Natural killer cell treated with Interleukin-12 subunit alpha and Interleukin-12 subunit beta and Interleukin-15 and Interleukin-18, amount 100 ng/mL, for 72 hours (primary cell): ENCODE data around the gene IGSF3. TPM values are rescaled to one million over a fixed set of nuclear protein-coding genes. Genes with fewer than 3 reads are reported as not detected.
A peak's percentile ranks its signal among the peaks of the same experiment; 100 is the strongest.
"Not testable (repeated sequence)": the region's sequence is repeated elsewhere in the genome, so short reads cannot be mapped to it uniquely, and the experiment has no call there.

ENCODE experiments used
- ATAC-seq, 2 donors: fragments of 150-1000 bp; cut with Tn5 transposase in 1 of 2; sonication (Bioruptor Pico), chemical (Tn5 transposase) in 1 of 2; 2 replicates each; pipeline ENCODE4 v1.10.0; 2021
- DNase-seq: peaks from one replicate; pipeline ENCODE4 v3.0.0; 2022; ENCODE audit warnings: low spot score
- H3K27ac Mint-ChIP-seq, 2 donors: 1 replicate in 1 of 2; 2 replicates in 1 of 2; pipeline ENCODE4 v1.8.0; 2022; ENCODE audit warnings: mixed read lengths in 2 of 2, mild to moderate bottlenecking in 1 of 2, moderate library complexity in 1 of 2
- H3K27me3 Mint-ChIP-seq, 2 donors: 1 replicate in 1 of 2; 2 replicates in 1 of 2; pipeline ENCODE4 v1.8.0; 2022; ENCODE audit warnings: mixed read lengths in 2 of 2
- H3K36me3 Mint-ChIP-seq: one replicate; pipeline ENCODE4 v1.8.0; 2022; ENCODE audit warnings: mixed read lengths
- H3K4me1 Mint-ChIP-seq, 2 donors: 1 replicate in 1 of 2; 2 replicates in 1 of 2; pipeline ENCODE4 v1.8.0; 2022; ENCODE audit warnings: low read depth in 2 of 2, mixed read lengths in 2 of 2, mild to moderate bottlenecking in 1 of 2
- H3K4me3 Mint-ChIP-seq: one replicate; pipeline ENCODE4 v1.8.0; 2022; ENCODE audit warnings: mixed read lengths
- H3K9me3 Mint-ChIP-seq: 2 replicates; pipeline ENCODE4 v1.8.0; 2022; ENCODE audit warnings: mixed read lengths
- total RNA-seq, 2 donors: library from RNA; stranded (reverse); gene quantifications; one replicate each; pipeline ENCODE4 v1.2.3, GENCODE V29; 2022

Gene IGSF3
- total RNA-seq, 2 donors from 2014 or later: 0.24 to 0.36 TPM

GRCh38 chr1:116604408-116604807, 63.1 kb downstream of the IGSF3 start:
- H3K9me3 Mint-ChIP-seq, ATAC-seq: not testable (repeated sequence)
- peaks cover 3 to 10% of the 10 kb centered on the region in 2 donors for H3K27me3 Mint-ChIP-seq

GRCh38 chr1:116603646-116604045, 63.9 kb downstream of the IGSF3 start:
- DNase-seq, H3K36me3 Mint-ChIP-seq, H3K9me3 Mint-ChIP-seq, H3K27ac Mint-ChIP-seq, ATAC-seq, H3K4me3 Mint-ChIP-seq: not testable (repeated sequence)
- Mint-ChIP-seq H3K27me3 (peaks cover 7 to 14% of the 10 kb centered on the region in 2 donors), H3K4me1 (peaks cover 5 to 20% of the 10 kb centered on the region in 2 donors)

More at GRCh38 chr1:116604408-116604807, 63.1 kb downstream of the IGSF3 start:
- DNase-seq, H3K4me3 Mint-ChIP-seq, H3K36me3 Mint-ChIP-seq, H3K27ac Mint-ChIP-seq: not testable (repeated sequence)
- peaks cover 5 to 25% of the 10 kb centered on the region in 2 donors for H3K4me1 Mint-ChIP-seq

GRCh38 chr1:116599369-116599768, 68.2 kb downstream of the IGSF3 start:
- not testable (repeated sequence) for H3K27ac Mint-ChIP-seq, DNase-seq, ATAC-seq, H3K9me3 Mint-ChIP-seq, H3K4me1 Mint-ChIP-seq, H3K36me3 Mint-ChIP-seq, H3K4me3 Mint-ChIP-seq
- peaks cover 19 to 39% of the 10 kb centered on the region in 2 donors for H3K27me3 Mint-ChIP-seq

GRCh38 chr1:116598420-116599036, 69.0 kb downstream of the IGSF3 start:
- H3K27me3 Mint-ChIP-seq: peaks cover 19 to 34% of the 10 kb centered on the region in 2 donors
- DNase-seq, H3K9me3 Mint-ChIP-seq, H3K4me3 Mint-ChIP-seq, H3K36me3 Mint-ChIP-seq, H3K4me1 Mint-ChIP-seq, H3K27ac Mint-ChIP-seq: not testable (repeated sequence)
- ATAC-seq: peak in 1 of 2 donors; percentile 3

- peak in 1 of 2 donors; percentile 29 for ATAC-seq
- not testable (repeated sequence) for H3K36me3 Mint-ChIP-seq, H3K27ac Mint-ChIP-seq, H3K4me1 Mint-ChIP-seq, DNase-seq, H3K9me3 Mint-ChIP-seq, H3K4me3 Mint-ChIP-seq
- peaks cover 19 to 39% of the 10 kb centered on the region in 2 donors for H3K27me3 Mint-ChIP-seq
Measured at GRCh38 chr1:116597388-116597787, 70.1 kb downstream of the IGSF3 start.

- not testable (repeated sequence) for H3K9me3 Mint-ChIP-seq, H3K4me3 Mint-ChIP-seq, H3K4me1 Mint-ChIP-seq, H3K27ac Mint-ChIP-seq, ATAC-seq, H3K36me3 Mint-ChIP-seq, DNase-seq
- peaks cover 19 to 43% of the 10 kb centered on the region in 2 donors for H3K27me3 Mint-ChIP-seq
Measured at GRCh38 chr1:116596742-116597307, 70.7 kb downstream of the IGSF3 start.

GRCh38 chr1:116595946-116596741, 71.4 kb downstream of the IGSF3 start:
- peak; percentile 55 to 66 for ATAC-seq
- H3K27ac Mint-ChIP-seq, H3K4me1 Mint-ChIP-seq, H3K36me3 Mint-ChIP-seq, DNase-seq, H3K9me3 Mint-ChIP-seq: not testable (repeated sequence)
- H3K4me3 Mint-ChIP-seq: peak overlapping the region; percentile 59
- peaks cover 19 to 43% of the 10 kb centered on the region in 2 donors for H3K27me3 Mint-ChIP-seq

- not testable (repeated sequence) for H3K4me3 Mint-ChIP-seq, DNase-seq, H3K9me3 Mint-ChIP-seq, H3K36me3 Mint-ChIP-seq, H3K27ac Mint-ChIP-seq, ATAC-seq
- Mint-ChIP-seq H3K4me1 (peaks cover 11 to 12% of the 10 kb centered on the region in 2 donors), H3K27me3 (peaks cover 19 to 43% of the 10 kb centered on the region in 2 donors)
Measured at GRCh38 chr1:116595065-116595840, 72.3 kb downstream of the IGSF3 start.

GRCh38 chr1:116593977-116594376, 73.6 kb downstream of the IGSF3 start:
- not testable (repeated sequence) for H3K4me3 Mint-ChIP-seq, H3K27ac Mint-ChIP-seq, H3K9me3 Mint-ChIP-seq, ATAC-seq, DNase-seq, H3K36me3 Mint-ChIP-seq
- Mint-ChIP-seq H3K27me3 (peaks cover 12 to 43% of the 10 kb centered on the region in 2 donors), H3K4me1 (peaks cover 23 to 24% of the 10 kb centered on the region in 2 donors)

GRCh38 chr1:116593401-116593800, 74.1 kb downstream of the IGSF3 start:
- H3K27ac Mint-ChIP-seq, H3K4me3 Mint-ChIP-seq, H3K9me3 Mint-ChIP-seq, ATAC-seq, H3K36me3 Mint-ChIP-seq: not testable (repeated sequence)
- Mint-ChIP-seq H3K27me3 (peaks cover 12 to 43% of the 10 kb centered on the region in 2 donors), H3K4me1 (peaks cover 23 to 24% of the 10 kb centered on the region in 2 donors)
- peak; percentile 49 for DNase-seq

GRCh38 chr1:116591951-116592605, 75.5 kb downstream of the IGSF3 start:
- H3K36me3 Mint-ChIP-seq, H3K27ac Mint-ChIP-seq, H3K4me3 Mint-ChIP-seq, H3K9me3 Mint-ChIP-seq, ATAC-seq: not testable (repeated sequence)
- DNase-seq: peak; percentile 48
- H3K27me3 Mint-ChIP-seq: peaks cover 23 to 49% of the 10 kb centered on the region in 2 donors
- H3K4me1 Mint-ChIP-seq: peaks cover 32 to 33% of the 10 kb centered on the region in 2 donors

GRCh38 chr1:116591006-116591950, 76.3 kb downstream of the IGSF3 start:
- not testable (repeated sequence) for H3K27ac Mint-ChIP-seq, H3K9me3 Mint-ChIP-seq, H3K4me3 Mint-ChIP-seq, ATAC-seq, H3K36me3 Mint-ChIP-seq, DNase-seq
- Mint-ChIP-seq H3K4me1 (peaks cover 31% of the 10 kb centered on the region in 2 donors), H3K27me3 (peaks cover 29 to 48% of the 10 kb centered on the region in 2 donors)
